Dermis microvascular lymphatic vessel endothelial cell (primary cell): ENCODE measurements around the gene KATNA1. TPM values are rescaled to one million over a fixed set of nuclear protein-coding genes. Genes with fewer than 3 reads are reported as not detected.

Experiments used
- total RNA-seq: library from RNA; depleted of rRNA; stranded (reverse); fragments of >200 nt; gene quantifications from 2 replicates; pipeline ENCODE4 v1.2.1, GENCODE V29; 2014

KATNA1 gene
- total RNA-seq, 1 donor from 2014 or later, result 16.7 TPM

Other genes with a start within 250 kb of the KATNA1 start
- gene SUMO4, start 248.5 kb downstream of the KATNA1 start, total RNA-seq, result 0.26 and 1.0 TPM in 2 replicates
- under 0.01 TPM in 2 replicates for gene ZC3H12D, start 163.7 kb downstream of the KATNA1 start, total RNA-seq
- 18.6 and 18.9 TPM in 2 replicates for gene PPIL4, start 102.7 kb downstream of the KATNA1 start, total RNA-seq
- gene GINM1, start 82.3 kb downstream of the KATNA1 start, total RNA-seq, result 35.8 and 39.1 TPM in 2 replicates
- gene LATS1, start 69.4 kb upstream of the KATNA1 start, total RNA-seq, result 5.5 and 8.2 TPM in 2 replicates
- gene NUP43, start 97.8 kb upstream of the KATNA1 start, total RNA-seq, result 26.8 and 30.4 TPM in 2 replicates
- 102 and 103 TPM in 2 replicates for gene PCMT1, start 101.0 kb upstream of the KATNA1 start, total RNA-seq
- 5.9 and 7.1 TPM in 2 replicates for gene LRP11, start 215.6 kb upstream of the KATNA1 start, total RNA-seq
- gene RAET1E, start 249.4 kb upstream of the KATNA1 start, total RNA-seq, result 0.13 TPM in 1 of 2 replicates, not detected in the other